OCI-LY3 (cell line): ENCODE results near the gene FAM72A.
"Not testable (repeated sequence)": the region's sequence is repeated elsewhere in the genome, so short reads cannot be mapped to it uniquely, and the experiment has no call there.

ENCODE experiments used
- H2AFZ ChIP-seq: fragments of 200-600, 300-600 bp; shearing (Covaris generic); 2 replicates; pipeline ENCODE4 v1.6.0; 2014; ENCODE audit warnings: antibody characterized with exemption, low read depth, low read length
- H3K27ac ChIP-seq: fragments of 200-600, 300-600 bp; sonication (generic); 2 replicates; pipeline ENCODE4 v1.5.1; 2014; ENCODE audit warnings: mild to moderate bottlenecking, low read length, moderate library complexity, mixed read lengths
- H3K27me3 ChIP-seq: fragments of 200-600, 300-600 bp; sonication (generic); 2 replicates; pipeline ENCODE4 v1.6.1; 2014; ENCODE audit warnings: low read depth, low read length, mixed read lengths
- H3K36me3 ChIP-seq: fragments of 200-600, 300-600 bp; sonication (generic); replicated peaks from 2 replicates; pipeline ENCODE3; 2014; ENCODE audit warnings: low read depth, low read length, mixed read lengths
- H3K4me1 ChIP-seq: fragments of 300-600, 200-600 bp; sonication (generic); 2 replicates; pipeline ENCODE4 v1.6.1; 2014; ENCODE audit warnings: low read length, mixed read lengths
- H3K4me2 ChIP-seq: fragments of 200-600, 300-600 bp; sonication (generic); 2 replicates; pipeline ENCODE4 v1.6.1; 2014; ENCODE audit warnings: low read length, mixed read lengths
- H3K4me3 ChIP-seq: fragments of 300-600, 200-600 bp; sonication (generic); 2 replicates; pipeline ENCODE4 v1.5.1; 2014; ENCODE audit warnings: antibody characterized with exemption, mild to moderate bottlenecking, low read length, moderate library complexity
- H3K79me2 ChIP-seq: fragments of 300-600, 200-600 bp; shearing (Covaris generic); 2 replicates; pipeline ENCODE4 v1.6.1; 2014; ENCODE audit warnings: mild to moderate bottlenecking, low read length, mixed read lengths
- H3K9ac ChIP-seq: fragments of 300-600, 200-600 bp; shearing (Covaris generic); 2 replicates; pipeline ENCODE4 v1.6.0; 2014; ENCODE audit warnings: mild to moderate bottlenecking, low read length, moderate library complexity
- H3K9me3 ChIP-seq: fragments of 200-600, 300-600 bp; shearing (Covaris generic); 2 replicates; pipeline ENCODE4 v1.6.1; 2014; ENCODE audit warnings: low read length, mixed read lengths; ENCODE audit not compliant: insufficient read depth
- H4K20me1 ChIP-seq: fragments of 200-600, 300-600 bp; sonication (generic); 2 replicates; pipeline ENCODE4 v1.6.1; 2016; ENCODE audit warnings: low read length, mixed read lengths; ENCODE audit not compliant: insufficient read depth

FAM72A gene

GRCh38 chr1:206232970-206233645 is 30.5 kb upstream of the FAM72A start:
- H3K79me2 ChIP-seq, H4K20me1 ChIP-seq, H3K27me3 ChIP-seq, H3K9me3 ChIP-seq, H3K36me3 ChIP-seq, H3K4me3 ChIP-seq, H3K4me2 ChIP-seq, H3K4me1 ChIP-seq, H3K9ac ChIP-seq, H3K27ac ChIP-seq, H2AFZ ChIP-seq: not testable (repeated sequence)

- H3K9ac ChIP-seq, H3K36me3 ChIP-seq, H3K27me3 ChIP-seq, H2AFZ ChIP-seq, H3K9me3 ChIP-seq, H4K20me1 ChIP-seq, H3K4me3 ChIP-seq, H3K27ac ChIP-seq, H3K4me2 ChIP-seq, H3K4me1 ChIP-seq, H3K79me2 ChIP-seq: not testable (repeated sequence)
Observed at GRCh38 chr1:206231989-206232388, 29.4 kb upstream of the FAM72A start.

GRCh38 chr1:206229286-206229685 is 26.6 kb upstream of the FAM72A start:
- H3K4me2 ChIP-seq, H3K9ac ChIP-seq, H3K27me3 ChIP-seq, H3K36me3 ChIP-seq, H3K27ac ChIP-seq, H4K20me1 ChIP-seq, H3K9me3 ChIP-seq, H3K4me1 ChIP-seq, H2AFZ ChIP-seq, H3K4me3 ChIP-seq, H3K79me2 ChIP-seq: not testable (repeated sequence)

- not testable (repeated sequence) for H3K79me2 ChIP-seq, H3K9me3 ChIP-seq, H3K4me1 ChIP-seq, H3K27ac ChIP-seq, H4K20me1 ChIP-seq, H2AFZ ChIP-seq, H3K9ac ChIP-seq, H3K4me2 ChIP-seq, H3K4me3 ChIP-seq, H3K36me3 ChIP-seq, H3K27me3 ChIP-seq
Observed at GRCh38 chr1:206226886-206227285, 24.2 kb upstream of the FAM72A start.

GRCh38 chr1:206225386-206225785 is 22.7 kb upstream of the FAM72A start:
- not testable (repeated sequence) for H3K27me3 ChIP-seq, H3K36me3 ChIP-seq, H3K79me2 ChIP-seq, H3K4me2 ChIP-seq, H3K4me3 ChIP-seq, H2AFZ ChIP-seq, H3K9me3 ChIP-seq, H4K20me1 ChIP-seq, H3K9ac ChIP-seq, H3K4me1 ChIP-seq, H3K27ac ChIP-seq

- H3K36me3 ChIP-seq, H3K4me3 ChIP-seq, H2AFZ ChIP-seq, H3K79me2 ChIP-seq, H3K9me3 ChIP-seq, H3K4me2 ChIP-seq, H3K9ac ChIP-seq, H3K27me3 ChIP-seq, H4K20me1 ChIP-seq, H3K27ac ChIP-seq: not testable (repeated sequence)
- peaks cover 11% of the 10 kb centered on the region for H3K4me1 ChIP-seq
Observed at GRCh38 chr1:206224190-206224776, 21.6 kb upstream of the FAM72A start.

GRCh38 chr1:206221585-206221984 is 18.9 kb upstream of the FAM72A start:
- not testable (repeated sequence) for H3K4me3 ChIP-seq, H3K9ac ChIP-seq, H2AFZ ChIP-seq, H3K27ac ChIP-seq, H3K27me3 ChIP-seq, H3K4me2 ChIP-seq, H3K36me3 ChIP-seq, H4K20me1 ChIP-seq, H3K9me3 ChIP-seq, H3K79me2 ChIP-seq
- H3K4me1 ChIP-seq, result peaks cover 11% of the 10 kb centered on the region

GRCh38 chr1:206220332-206221000 is 17.8 kb upstream of the FAM72A start:
- peak overlapping the region; percentile 55 for H3K4me2 ChIP-seq

GRCh38 chr1:206219514-206220331 is 17.1 kb upstream of the FAM72A start:
- not testable (repeated sequence) for H3K36me3 ChIP-seq, H3K9ac ChIP-seq, H3K27me3 ChIP-seq, H3K9me3 ChIP-seq, H3K4me3 ChIP-seq, H3K79me2 ChIP-seq, H4K20me1 ChIP-seq, H2AFZ ChIP-seq, H3K27ac ChIP-seq
- H3K4me2 ChIP-seq, result peak overlapping the region; percentile 55
- peaks cover 14% of the 10 kb centered on the region for H3K4me1 ChIP-seq

More at GRCh38 chr1:206220332-206221000, 17.8 kb upstream of the FAM72A start:
- not testable (repeated sequence) for H3K9ac ChIP-seq, H3K4me3 ChIP-seq, H2AFZ ChIP-seq, H3K9me3 ChIP-seq, H3K79me2 ChIP-seq, H4K20me1 ChIP-seq, H3K27ac ChIP-seq, H3K27me3 ChIP-seq, H3K36me3 ChIP-seq
- peaks cover 14% of the 10 kb centered on the region for H3K4me1 ChIP-seq
